Astrocyte (in vitro differentiated cells and primary cell): ENCODE results near the gene ERN1.
"Not testable (repeated sequence)": the region's sequence is repeated elsewhere in the genome, so short reads cannot be mapped to it uniquely, and the experiment has no call there.

Source experiments
- CTCF ChIP-seq: IDR thresholded peaks from 2 replicates; pipeline ENCODE4 v1.5.1; 2011; ENCODE audit warnings: low read depth, mild to moderate bottlenecking, inconsistent platforms, low read length, moderate library complexity; ENCODE audit not compliant: insufficient read depth
- EZH2 ChIP-seq: IDR thresholded peaks from 2 replicates; pipeline ENCODE4 v1.6.1; 2012; ENCODE audit warnings: mild to moderate bottlenecking, low read length, inconsistent platforms; ENCODE audit not compliant: insufficient read depth

DNA sequence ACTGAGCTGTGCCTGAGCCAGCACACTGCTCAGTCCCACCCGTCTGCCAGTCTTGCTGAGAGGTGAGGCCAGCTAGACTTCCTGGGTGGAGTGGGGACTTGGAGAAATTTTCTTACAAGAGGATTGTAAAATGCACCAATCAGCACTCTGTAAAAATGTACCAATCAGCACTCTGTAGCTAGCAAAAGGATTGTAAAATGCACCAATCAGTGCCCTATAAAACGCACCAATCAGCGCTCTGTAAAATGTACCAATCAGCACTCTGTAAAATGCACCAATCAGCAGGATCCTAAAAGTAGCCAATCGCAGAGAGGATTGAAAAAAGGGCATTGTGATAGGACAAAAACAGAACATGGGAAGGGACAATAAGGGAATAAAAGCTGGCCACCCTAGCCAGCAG lies 49.1 kb upstream of the ERN1 start:
- TF ChIP-seq CTCF, EZH2: not testable (repeated sequence)
